ENCODE results near the gene PACS1. TPM values are rescaled to one million over a fixed set of nuclear protein-coding genes. Genes with fewer than 3 reads are reported as not detected.
"Not testable (repeated sequence)": the region's sequence is repeated elsewhere in the genome, so short reads cannot be mapped to it uniquely, and the experiment has no call there.

The PACS1 gene
- total and polyA plus RNA-seq, 5 donors from 2014 or later, result 43.8 to 306 (median 48.3) TPM

DNA sequence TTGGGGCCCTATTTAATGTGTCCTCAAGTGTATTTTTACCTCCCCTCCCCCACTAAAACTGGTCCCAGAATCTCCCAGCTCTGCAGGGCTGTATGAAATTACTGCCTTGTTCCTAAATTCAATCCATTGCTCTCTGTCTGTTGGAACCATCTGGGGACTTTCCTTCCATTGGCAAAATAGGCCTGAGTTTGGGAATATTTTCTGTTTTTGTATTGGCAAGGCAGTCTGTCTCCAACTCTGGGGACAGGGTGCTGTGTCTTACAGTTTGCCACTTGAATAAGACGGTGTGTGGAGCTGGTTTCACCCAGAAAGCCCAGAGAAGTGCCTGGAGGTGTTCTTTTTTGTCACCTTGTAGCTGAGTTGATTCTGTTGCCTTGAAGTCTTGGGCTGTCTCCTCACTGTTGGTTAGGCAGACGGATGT is 1.3 kb downstream of the PACS1 start:
- Mint-ChIP-seq H3K9me3 (no peaks in the 10 kb centered on the region), H3K4me1 (peaks cover 32 to 73% (median 63%) of the 10 kb centered on the region in 4 donors), H3K27me3 (peaks cover 6% of the 10 kb centered on the region), H3K36me3 (peaks cover 55% of the 10 kb centered on the region), H3K27ac (peak overlapping the region; percentile 92 to 97 (median 93)), H3K4me3 (peak overlapping the region; percentile 96 to 100 (median 98))
- Histone ChIP-seq H3K9me3 (ENCODE audit: control insufficient read depth in 2 of 2, low read length in 2 of 2) (no peaks in the 10 kb centered on the region), H3K36me3 (ENCODE audit: control insufficient read depth, insufficient read depth, low read length) (peaks cover 39% of the 10 kb centered on the region), H3K4me1 (ENCODE audit: control insufficient read depth, insufficient read depth, low read length, poor library complexity, severe bottlenecking) (peaks cover 67% of the 10 kb centered on the region), H3K4me3 (ENCODE audit: low read depth, low read length) (peak overlapping the region; percentile 99), H3K27me3 (ENCODE audit: control insufficient read depth, insufficient read depth, low read length) (no peaks in the 10 kb centered on the region), H3K27ac (ENCODE audit: insufficient read depth, low read length, poor library complexity, severe bottlenecking) (peak overlapping the region; percentile 74)
- ATAC-seq (ENCODE audit: low read depth in 2 of 2) (peak in 1 of 2 donors; percentile 13), DNase-seq (peak in 2 of 3 donors; percentile 43 to 63)

DNA sequence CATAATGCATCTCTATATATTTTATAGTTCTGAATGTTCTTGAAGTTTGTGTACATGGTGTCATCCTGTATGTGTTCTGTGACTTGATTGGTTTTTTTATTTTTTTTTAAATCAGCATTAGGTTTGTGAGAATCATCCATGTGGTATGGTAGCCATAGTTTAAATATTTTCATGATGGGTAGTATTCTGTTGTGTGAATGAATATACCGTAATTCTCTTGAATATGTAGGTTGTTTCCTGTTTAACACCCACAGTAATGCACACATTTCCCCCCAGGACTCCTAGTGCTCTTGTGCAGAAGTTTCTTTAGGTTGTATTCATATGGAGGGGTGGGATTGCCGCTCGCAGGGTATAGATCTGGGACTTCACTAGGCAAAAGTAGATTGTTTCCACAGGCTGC is 2.0 kb downstream of the PACS1 start:
- peak overlapping the region; percentile 74 for H3K27ac ChIP-seq (ENCODE audit: insufficient read depth, low read length, poor library complexity, severe bottlenecking)
- DNase-seq (peak in 1 of 3 donors; percentile 36), ATAC-seq (ENCODE audit: low read depth in 2 of 2) (no peak)
- Mint-ChIP-seq H3K4me3 (peak overlapping the region; percentile 96 to 100 (median 98)), H3K4me1 (peaks cover 32 to 73% (median 60%) of the 10 kb centered on the region in 4 donors), H3K36me3 (peaks cover 48% of the 10 kb centered on the region), H3K27me3 (peaks cover 6% of the 10 kb centered on the region), H3K27ac (peak overlapping the region; percentile 92 to 97 (median 93)), H3K9me3 (no peaks in the 10 kb centered on the region)
- no peaks in the 10 kb centered on the region for H3K27me3 ChIP-seq (ENCODE audit: control insufficient read depth, insufficient read depth, low read length)
- H3K4me3 ChIP-seq (ENCODE audit: low read depth, low read length), result peak overlapping the region; percentile 99
- H3K4me1 ChIP-seq (ENCODE audit: control insufficient read depth, insufficient read depth, low read length, poor library complexity, severe bottlenecking), result peaks cover 73% of the 10 kb centered on the region
- no peaks in the 10 kb centered on the region for H3K9me3 ChIP-seq (ENCODE audit: control insufficient read depth in 2 of 2, low read length in 2 of 2)
- peaks cover 38% of the 10 kb centered on the region for H3K36me3 ChIP-seq (ENCODE audit: control insufficient read depth, insufficient read depth, low read length)

DNA sequence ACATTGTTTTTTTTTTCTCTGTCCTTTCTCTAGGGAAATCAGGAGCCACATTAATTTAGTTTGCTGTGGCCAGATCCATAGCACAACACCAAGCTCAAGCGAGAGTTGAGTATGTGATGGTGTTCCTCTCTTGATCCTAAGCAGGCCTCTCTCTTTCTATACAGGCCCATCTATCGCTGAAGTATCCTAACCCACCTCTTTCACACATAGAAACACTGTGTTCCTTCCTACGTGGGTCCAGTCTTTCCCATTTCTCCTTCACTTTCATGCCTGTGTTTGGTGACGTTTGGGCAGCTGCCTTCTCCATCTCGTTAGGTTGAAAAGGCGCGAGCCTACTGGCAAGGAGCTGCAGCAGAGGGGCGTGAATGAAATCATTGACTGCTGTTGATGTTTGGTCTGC is 2.4 kb downstream of the PACS1 start:
- Histone ChIP-seq H3K9me3 (ENCODE audit: control insufficient read depth in 2 of 2, low read length in 2 of 2) (no peaks in the 10 kb centered on the region), H3K27ac (ENCODE audit: insufficient read depth, low read length, poor library complexity, severe bottlenecking) (peak overlapping the region; percentile 74), H3K4me1 (ENCODE audit: control insufficient read depth, insufficient read depth, low read length, poor library complexity, severe bottlenecking) (peaks cover 77% of the 10 kb centered on the region), H3K36me3 (ENCODE audit: control insufficient read depth, insufficient read depth, low read length) (peaks cover 39% of the 10 kb centered on the region), H3K4me3 (ENCODE audit: low read depth, low read length) (peak overlapping the region; percentile 99), H3K27me3 (ENCODE audit: control insufficient read depth, insufficient read depth, low read length) (no peaks in the 10 kb centered on the region)
- DNase-seq, result no peak
- ATAC-seq (ENCODE audit: low read depth in 2 of 2), result no peak
- Mint-ChIP-seq H3K9me3 (no peaks in the 10 kb centered on the region), H3K4me1 (peaks cover 32 to 73% (median 60%) of the 10 kb centered on the region in 4 donors), H3K36me3 (peaks cover 47% of the 10 kb centered on the region), H3K27ac (peak overlapping the region; percentile 92 to 97 (median 93)), H3K27me3 (peaks cover 6% of the 10 kb centered on the region), H3K4me3 (peak overlapping the region; percentile 96 to 100 (median 98))

GRCh38 chr11:66073669-66074068 is 3.6 kb downstream of the PACS1 start:
- no peaks in the 10 kb centered on the region for H3K27me3 ChIP-seq (ENCODE audit: control insufficient read depth, insufficient read depth, low read length)
- H3K9me3 ChIP-seq (ENCODE audit: control insufficient read depth in 2 of 2, low read length in 2 of 2), result no peaks in the 10 kb centered on the region
- peaks cover 41% of the 10 kb centered on the region for H3K36me3 ChIP-seq (ENCODE audit: control insufficient read depth, insufficient read depth, low read length)
- H3K27me3 Mint-ChIP-seq, result peaks cover 6% of the 10 kb centered on the region
- no peaks in the 10 kb centered on the region for H3K9me3 Mint-ChIP-seq
- H3K4me1 ChIP-seq (ENCODE audit: control insufficient read depth, insufficient read depth, low read length, poor library complexity, severe bottlenecking), result peaks cover 75% of the 10 kb centered on the region
- ATAC-seq (ENCODE audit: low read depth in 2 of 2), result no peak
- peak overlapping the region; percentile 29 for H3K27ac ChIP-seq (ENCODE audit: insufficient read depth, low read length, poor library complexity, severe bottlenecking)
- DNase-seq, result no peak
- peak overlapping the region; percentile 6 to 97 (median 92) for H3K27ac Mint-ChIP-seq
- H3K4me3 ChIP-seq (ENCODE audit: low read depth, low read length), result peak overlapping the region; percentile 99
- H3K36me3 Mint-ChIP-seq, result peaks cover 49% of the 10 kb centered on the region
- peaks cover 37 to 75% (median 62%) of the 10 kb centered on the region in 4 donors for H3K4me1 Mint-ChIP-seq
- H3K4me3 Mint-ChIP-seq, result peak overlapping the region; percentile 96 to 100 (median 98)

GRCh38 chr11:66075273-66075672 is 5.2 kb downstream of the PACS1 start:
- no peak for DNase-seq
- peaks cover 47 to 82% (median 69%) of the 10 kb centered on the region in 4 donors for H3K4me1 Mint-ChIP-seq
- peaks cover 60% of the 10 kb centered on the region for H3K36me3 Mint-ChIP-seq
- no peak overlapping the region for H3K27ac ChIP-seq (ENCODE audit: insufficient read depth, low read length, poor library complexity, severe bottlenecking)
- H3K27ac Mint-ChIP-seq, result peak overlapping the region in 1 of 3 donors; percentile 46
- no peak for ATAC-seq (ENCODE audit: low read depth in 2 of 2)
- H3K4me3 ChIP-seq (ENCODE audit: low read depth, low read length), result no peak overlapping the region
- H3K27me3 ChIP-seq (ENCODE audit: control insufficient read depth, insufficient read depth, low read length), result no peaks in the 10 kb centered on the region
- peaks cover 80% of the 10 kb centered on the region for H3K4me1 ChIP-seq (ENCODE audit: control insufficient read depth, insufficient read depth, low read length, poor library complexity, severe bottlenecking)
- peak overlapping the region in 2 of 4 donors; percentile 18 to 38 for H3K4me3 Mint-ChIP-seq
- H3K9me3 ChIP-seq (ENCODE audit: control insufficient read depth in 2 of 2, low read length in 2 of 2), result no peaks in the 10 kb centered on the region
- peaks cover 6% of the 10 kb centered on the region for H3K27me3 Mint-ChIP-seq
- no peaks in the 10 kb centered on the region for H3K9me3 Mint-ChIP-seq
- peaks cover 48% of the 10 kb centered on the region for H3K36me3 ChIP-seq (ENCODE audit: control insufficient read depth, insufficient read depth, low read length)

DNA sequence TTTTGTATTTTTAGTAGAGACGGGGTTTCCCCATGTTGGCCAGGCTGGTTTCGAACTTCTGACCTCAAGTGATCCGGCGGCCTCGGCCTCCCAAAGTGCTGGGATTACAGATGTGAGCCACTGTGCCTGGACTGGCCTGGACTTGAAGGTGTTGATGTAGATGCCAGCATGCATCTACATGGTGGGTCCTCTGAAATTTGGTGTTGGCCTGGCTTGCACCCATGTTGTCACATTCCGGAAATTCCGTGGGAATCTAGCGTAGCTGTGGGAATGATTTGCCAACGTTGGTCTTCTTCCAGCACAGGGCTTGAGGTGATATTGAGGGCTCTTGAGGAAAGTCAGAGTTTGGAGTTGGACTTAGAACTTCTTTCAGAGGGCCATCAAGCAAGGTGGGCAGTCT is 6.5 kb downstream of the PACS1 start:
- H3K27me3 Mint-ChIP-seq, result no peaks in the 10 kb centered on the region
- Histone ChIP-seq H3K27ac (ENCODE audit: insufficient read depth, low read length, poor library complexity, severe bottlenecking) (peak overlapping the region; percentile 33), H3K36me3 (ENCODE audit: control insufficient read depth, insufficient read depth, low read length) (peaks cover 48% of the 10 kb centered on the region), H3K4me1 (ENCODE audit: control insufficient read depth, insufficient read depth, low read length, poor library complexity, severe bottlenecking) (peaks cover 87% of the 10 kb centered on the region), H3K9me3 (ENCODE audit: control insufficient read depth in 2 of 2, low read length in 2 of 2) (no peaks in the 10 kb centered on the region), H3K4me3 (ENCODE audit: low read depth, low read length) (no peak overlapping the region), H3K27me3 (ENCODE audit: control insufficient read depth, insufficient read depth, low read length) (no peaks in the 10 kb centered on the region)
- DNase-seq (no peak), ATAC-seq (ENCODE audit: low read depth in 2 of 2) (no peak)
- no peaks in the 10 kb centered on the region for H3K9me3 Mint-ChIP-seq
- peak overlapping the region in 1 of 4 donors; percentile 66 for H3K4me3 Mint-ChIP-seq
- H3K27ac Mint-ChIP-seq, result peak overlapping the region; percentile 78 to 100 (median 90)
- H3K4me1 Mint-ChIP-seq, result peaks cover 50 to 92% (median 73%) of the 10 kb centered on the region in 4 donors
- H3K36me3 Mint-ChIP-seq, result peaks cover 59% of the 10 kb centered on the region

DNA sequence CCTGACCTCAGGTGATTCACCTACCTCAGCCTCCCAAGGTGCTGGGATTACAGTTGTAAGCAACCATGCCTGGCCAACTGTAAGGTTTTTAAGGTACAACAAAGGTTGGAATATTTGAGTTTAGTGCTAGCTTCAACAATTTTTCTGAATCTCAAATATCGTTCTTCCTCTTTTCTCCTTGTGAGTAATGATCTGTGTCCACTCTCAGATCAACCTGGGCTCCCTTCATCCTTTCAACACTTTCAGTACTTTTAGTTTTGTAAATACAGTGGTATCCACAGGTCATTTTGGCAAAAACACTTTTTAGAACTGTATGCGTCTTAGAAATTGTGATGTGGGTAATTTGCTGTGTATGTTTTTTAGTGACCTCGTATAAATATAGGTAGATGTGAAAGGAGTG is 7.9 kb downstream of the PACS1 start:
- no peak overlapping the region for H3K4me3 ChIP-seq (ENCODE audit: low read depth, low read length)
- H3K27ac ChIP-seq (ENCODE audit: insufficient read depth, low read length, poor library complexity, severe bottlenecking), result peak overlapping the region; percentile 45
- no peaks in the 10 kb centered on the region for H3K27me3 ChIP-seq (ENCODE audit: control insufficient read depth, insufficient read depth, low read length)
- DNase-seq (no peak), ATAC-seq (ENCODE audit: low read depth in 2 of 2) (no peak)
- H3K4me1 ChIP-seq (ENCODE audit: control insufficient read depth, insufficient read depth, low read length, poor library complexity, severe bottlenecking), result peaks cover 88% of the 10 kb centered on the region
- H3K9me3 ChIP-seq (ENCODE audit: control insufficient read depth in 2 of 2, low read length in 2 of 2), result no peaks in the 10 kb centered on the region
- H3K36me3 ChIP-seq (ENCODE audit: control insufficient read depth, insufficient read depth, low read length), result peaks cover 45% of the 10 kb centered on the region
- Mint-ChIP-seq H3K36me3 (peaks cover 52% of the 10 kb centered on the region), H3K4me3 (peak overlapping the region in 3 of 4 donors; percentile 66 to 91 (median 83)), H3K9me3 (no peaks in the 10 kb centered on the region), H3K27ac (peak overlapping the region; percentile 90 to 100 (median 90)), H3K27me3 (no peaks in the 10 kb centered on the region), H3K4me1 (peaks cover 45 to 95% (median 69%) of the 10 kb centered on the region in 4 donors)

DNA sequence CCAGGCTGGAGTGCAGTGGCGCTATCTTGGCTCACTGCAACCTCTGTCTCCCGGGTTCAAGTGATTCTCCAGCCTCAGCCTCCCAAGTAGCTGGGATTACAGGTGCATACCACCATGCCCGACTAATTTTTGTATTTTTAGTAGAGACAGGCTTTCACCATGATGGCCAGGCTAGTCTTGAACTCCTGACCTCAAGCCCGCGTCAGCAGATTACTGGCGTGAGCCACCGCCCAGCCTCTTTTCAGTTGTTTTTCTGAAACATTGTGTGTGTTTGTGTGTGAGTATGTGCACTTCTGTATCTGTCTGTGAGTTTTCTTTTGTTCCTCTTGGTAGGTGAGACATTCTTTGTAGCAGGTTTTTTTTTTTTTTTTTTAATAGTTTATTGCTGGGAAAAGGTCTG is 8.9 kb downstream of the PACS1 start:
- H3K4me1 Mint-ChIP-seq, result peaks cover 47 to 96% (median 72%) of the 10 kb centered on the region in 4 donors
- H3K27ac ChIP-seq (ENCODE audit: insufficient read depth, low read length, poor library complexity, severe bottlenecking), result peak overlapping the region; percentile 86
- not testable (repeated sequence) for H3K9me3 ChIP-seq (ENCODE audit: control insufficient read depth in 2 of 2, low read length in 2 of 2); H3K9me3 Mint-ChIP-seq; H3K27me3 Mint-ChIP-seq; H3K27me3 ChIP-seq (ENCODE audit: control insufficient read depth, insufficient read depth, low read length); ATAC-seq (ENCODE audit: low read depth in 2 of 2)
- peaks cover 41% of the 10 kb centered on the region for H3K36me3 ChIP-seq (ENCODE audit: control insufficient read depth, insufficient read depth, low read length)
- DNase-seq, result peak in 1 of 3 donors; percentile 58
- peak overlapping the region; percentile 90 to 100 (median 90) for H3K27ac Mint-ChIP-seq
- H3K36me3 Mint-ChIP-seq, result peaks cover 56% of the 10 kb centered on the region
- H3K4me3 ChIP-seq (ENCODE audit: low read depth, low read length), result peak overlapping the region; percentile 76
- peak overlapping the region; percentile 66 to 91 (median 86) for H3K4me3 Mint-ChIP-seq
- H3K4me1 ChIP-seq (ENCODE audit: control insufficient read depth, insufficient read depth, low read length, poor library complexity, severe bottlenecking), result peaks cover 88% of the 10 kb centered on the region
